HTERT RPE-1 (cell line): ENCODE results near the gene COL21A1.

Experiments
- in situ Hi-C: fragments of 300-500 bp; cut with MboI; formaldehyde crosslinking; loops from 4 replicates; pipeline ENCODE4 v1.14.3; 2020; ENCODE audit warnings: low sequenced_read_pairs

The COL21A1 gene

DNA sequence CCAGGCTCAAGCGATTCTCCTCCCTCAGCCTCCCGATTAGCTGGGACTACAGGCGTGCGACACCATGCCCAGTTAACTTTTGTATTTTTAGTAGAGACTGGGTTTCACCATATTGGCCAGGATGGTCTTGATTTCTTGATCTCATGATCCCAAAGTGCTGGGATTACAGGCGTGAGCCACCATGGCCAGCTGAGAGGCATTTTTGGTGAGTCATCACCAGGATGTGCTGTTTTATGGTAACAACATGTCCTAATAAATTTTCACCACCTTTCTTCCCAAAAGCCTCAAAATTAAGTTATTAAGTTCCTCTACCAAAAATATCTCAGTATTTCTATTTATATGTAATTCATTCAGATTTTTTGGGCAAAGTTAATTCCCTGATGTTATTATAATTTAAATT lies 53.5 kb downstream of the COL21A1 start:
- in situ Hi-C loops = no loop called here

DNA sequence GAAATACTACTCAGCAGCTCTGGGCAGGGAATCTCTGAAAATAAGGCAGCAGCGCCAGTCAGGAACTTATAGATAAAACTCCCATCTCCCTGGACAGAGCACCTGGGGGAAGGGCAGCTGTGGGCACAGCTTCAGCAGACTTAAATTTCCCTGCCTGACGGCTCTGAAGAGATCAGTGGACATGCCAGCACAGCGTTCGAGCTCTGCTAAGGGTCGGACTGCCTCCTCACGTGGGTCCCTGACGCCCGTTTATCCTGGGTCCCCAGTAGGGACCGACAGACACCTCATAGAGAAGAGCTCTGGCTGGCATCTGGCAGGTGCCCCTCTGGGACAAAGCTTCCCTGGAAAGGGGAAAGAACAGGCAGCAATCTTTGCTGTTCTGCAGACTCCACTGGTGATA lies 59.0 kb downstream of the COL21A1 start:
- in situ Hi-C loops = no loop called here

DNA sequence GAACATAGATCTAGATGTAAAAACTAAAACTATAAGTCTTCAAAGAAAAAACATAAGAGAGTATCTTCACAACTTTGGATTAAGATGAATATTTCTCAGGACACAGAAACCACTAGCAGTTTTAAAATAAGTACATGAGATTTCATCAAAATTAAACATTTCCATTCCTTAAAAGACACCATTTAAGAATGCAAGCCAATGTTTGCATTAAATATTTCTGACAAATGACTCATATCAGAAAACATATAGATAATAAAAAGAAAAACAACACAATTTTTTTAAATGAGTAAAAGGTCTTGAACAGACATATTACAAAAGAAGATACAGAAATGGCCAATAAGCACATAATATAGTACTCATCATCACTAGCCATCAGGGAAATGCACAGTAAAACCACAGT lies 59.7 kb downstream of the COL21A1 start:
- in situ Hi-C loops = no loop called here

DNA sequence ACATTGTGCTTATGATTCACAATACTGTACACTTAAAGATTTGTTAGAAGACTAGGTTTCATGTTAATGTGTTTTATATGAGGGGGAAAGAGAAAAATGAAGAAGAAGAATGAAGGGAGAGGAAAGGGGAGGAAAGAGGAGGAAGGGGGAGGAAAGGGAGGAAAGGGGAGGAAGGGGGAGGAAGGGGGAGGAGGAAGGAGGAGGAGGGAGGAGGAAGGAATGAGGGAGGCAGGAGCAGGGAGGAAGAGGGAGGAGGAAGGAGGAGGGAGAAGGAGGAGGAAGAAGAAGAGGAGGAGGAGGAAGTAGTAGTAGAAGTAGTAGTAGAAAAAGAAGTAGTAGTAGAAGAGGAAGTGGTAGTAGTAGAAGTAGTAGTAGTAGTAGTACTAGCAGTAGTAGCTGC lies 70.6 kb downstream of the COL21A1 start:
- in situ Hi-C loops = no loop called here

DNA sequence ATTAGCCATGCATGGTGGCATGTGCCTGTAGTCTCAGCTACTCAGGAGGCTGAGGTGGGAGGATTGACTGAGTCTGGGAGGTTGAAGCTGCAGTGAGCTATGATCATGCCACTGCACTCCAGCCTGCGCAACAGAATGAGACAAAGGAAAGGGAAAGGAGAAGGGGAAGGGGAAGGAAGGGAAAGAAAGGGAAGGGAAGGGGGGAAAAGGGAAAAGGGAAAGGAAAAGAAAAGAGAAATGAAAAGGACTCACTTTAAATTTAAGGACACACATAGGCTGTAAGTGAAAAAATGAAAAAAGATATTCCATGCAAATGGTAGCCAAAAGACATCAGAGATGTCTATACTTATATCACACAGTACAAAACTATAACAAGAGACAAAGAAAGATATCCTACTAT lies 74.2 kb downstream of the COL21A1 start:
- in situ Hi-C loops = no loop called here

DNA sequence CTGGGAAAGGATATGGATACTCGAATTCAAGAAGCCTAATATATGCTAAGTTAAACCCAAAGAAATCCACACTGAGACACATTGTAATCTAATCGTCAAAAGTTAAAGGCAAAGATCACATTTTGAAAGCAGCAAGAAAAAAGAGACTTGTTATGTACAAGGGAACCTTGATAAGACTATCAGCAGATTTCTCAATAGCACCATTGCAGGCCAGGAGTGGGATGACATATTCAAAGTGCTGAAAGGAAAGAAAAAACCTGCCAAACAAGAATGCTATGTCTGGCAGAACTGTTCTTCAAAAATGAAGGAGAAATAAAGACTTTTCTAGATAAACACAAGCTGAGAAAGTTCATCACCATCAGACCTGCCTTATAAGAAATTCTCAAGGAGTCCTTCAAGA lies 75.2 kb downstream of the COL21A1 start:
- in situ Hi-C loops = no loop called here

DNA sequence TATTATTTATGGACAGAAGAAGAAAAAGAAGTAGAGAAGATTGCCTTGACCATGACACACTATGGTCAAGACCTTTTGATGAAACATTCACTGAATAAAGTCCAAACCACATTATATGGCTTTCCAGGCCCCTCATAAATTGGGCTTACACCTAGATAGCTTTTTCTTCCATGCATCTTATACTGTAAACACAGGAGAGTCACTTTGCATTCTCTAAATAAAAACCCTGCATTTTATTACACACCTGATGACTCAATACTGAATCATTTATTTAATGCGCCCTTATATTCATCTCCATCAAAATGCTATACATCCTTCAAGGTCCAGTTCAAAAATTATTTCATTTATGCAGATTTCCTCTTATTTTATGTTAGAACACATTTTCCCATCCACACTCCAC lies 78.0 kb downstream of the COL21A1 start:
- in situ Hi-C loops = no loop called here

DNA sequence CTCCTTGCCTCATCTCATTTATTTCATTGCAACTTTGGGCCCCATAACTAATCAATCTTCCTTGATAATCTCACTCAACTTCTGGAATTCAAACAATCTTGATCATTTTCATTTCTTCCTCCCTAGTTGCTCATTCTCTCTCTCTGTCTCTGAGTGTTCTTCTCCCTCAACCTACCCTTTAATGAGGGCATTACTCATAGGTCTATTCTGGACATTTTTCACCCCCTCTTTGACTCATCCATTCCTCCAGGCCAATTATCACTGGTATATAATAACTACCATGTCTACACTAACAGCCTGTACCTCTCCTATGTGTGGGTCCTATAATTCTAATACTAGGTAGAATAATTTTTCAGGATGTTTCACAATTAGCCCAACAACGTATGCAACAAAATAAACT lies 78.8 kb downstream of the COL21A1 start:
- in situ Hi-C loops = no loop called here

DNA sequence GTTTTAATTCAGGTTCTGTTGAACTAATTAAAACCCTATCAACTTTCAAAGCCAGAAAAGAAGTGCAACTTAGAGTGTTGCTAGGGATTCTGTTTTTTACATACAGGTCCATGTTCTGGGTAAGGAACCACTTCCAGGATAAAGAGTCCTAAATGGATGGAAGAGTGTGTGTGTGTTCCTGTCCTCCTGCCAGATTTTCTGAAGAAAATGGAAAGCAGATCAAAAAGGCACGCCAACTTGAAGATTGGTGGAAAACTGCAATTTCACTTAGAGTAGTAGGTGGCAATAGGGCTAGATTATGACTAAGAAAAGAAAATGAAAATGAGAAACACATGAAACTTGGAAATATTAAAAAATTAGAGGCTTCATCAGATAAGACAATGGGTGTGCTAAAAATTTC lies 85.3 kb downstream of the COL21A1 start:
- in situ Hi-C loops = no loop called here

DNA sequence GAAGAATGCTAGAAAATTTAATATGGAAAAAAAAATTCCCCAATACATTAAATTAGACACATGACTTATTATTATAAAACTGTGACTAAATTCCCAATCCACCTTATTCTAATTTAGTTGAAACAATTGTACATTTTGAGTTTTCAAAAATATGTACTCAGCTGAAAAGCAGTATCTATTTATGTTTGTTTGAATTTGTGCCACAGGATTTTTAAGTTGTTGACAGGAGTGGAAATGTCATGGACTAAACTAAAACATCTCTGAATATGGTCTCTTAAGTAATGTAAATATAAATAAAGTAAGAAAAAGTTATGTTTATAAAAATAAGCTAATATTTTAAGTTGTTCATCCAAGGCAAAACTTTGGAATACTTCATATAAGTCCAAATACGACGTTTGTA lies 86.9 kb downstream of the COL21A1 start:
- in situ Hi-C loops = no loop called here

DNA sequence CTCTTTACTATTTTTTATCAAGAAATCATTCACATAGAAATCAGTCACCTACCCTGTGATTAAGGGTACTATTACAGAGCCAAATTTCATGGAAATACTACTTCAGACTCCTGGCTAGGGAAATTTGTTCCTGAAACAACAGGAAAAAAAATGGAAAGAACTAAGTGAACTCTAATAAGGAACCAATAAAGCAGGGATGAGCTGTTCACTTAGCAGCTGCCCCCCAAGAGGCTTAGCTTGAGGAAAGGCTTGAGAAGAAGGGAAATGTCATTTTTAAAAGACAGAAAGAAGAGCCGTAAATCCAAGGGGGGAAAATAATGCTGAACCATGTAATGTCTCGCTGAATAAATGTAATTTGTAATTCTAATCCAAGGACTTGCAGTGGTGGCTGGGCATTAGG lies 88.8 kb downstream of the COL21A1 start:
- in situ Hi-C loops = no loop called here

DNA sequence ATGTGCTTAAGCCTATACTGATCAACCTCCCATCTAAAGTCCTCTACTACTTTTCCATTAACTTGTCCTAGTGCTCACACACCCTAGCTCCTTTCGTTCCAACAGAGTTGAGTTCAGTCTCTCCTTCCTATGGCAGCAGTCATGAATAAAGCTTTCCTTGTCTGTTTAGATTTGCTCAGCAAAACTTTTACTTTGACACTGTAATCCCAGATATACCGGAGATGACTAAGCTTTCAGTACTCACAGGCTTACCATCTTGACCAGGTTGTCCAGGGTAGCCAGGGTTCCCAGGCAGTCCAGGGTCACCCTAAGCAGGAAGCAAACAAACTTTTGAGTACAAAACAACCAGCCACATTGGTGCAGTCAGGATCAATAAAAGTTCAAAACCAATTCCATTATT lies 90.7 kb downstream of the COL21A1 start:
- in situ Hi-C loops = no loop called here

DNA sequence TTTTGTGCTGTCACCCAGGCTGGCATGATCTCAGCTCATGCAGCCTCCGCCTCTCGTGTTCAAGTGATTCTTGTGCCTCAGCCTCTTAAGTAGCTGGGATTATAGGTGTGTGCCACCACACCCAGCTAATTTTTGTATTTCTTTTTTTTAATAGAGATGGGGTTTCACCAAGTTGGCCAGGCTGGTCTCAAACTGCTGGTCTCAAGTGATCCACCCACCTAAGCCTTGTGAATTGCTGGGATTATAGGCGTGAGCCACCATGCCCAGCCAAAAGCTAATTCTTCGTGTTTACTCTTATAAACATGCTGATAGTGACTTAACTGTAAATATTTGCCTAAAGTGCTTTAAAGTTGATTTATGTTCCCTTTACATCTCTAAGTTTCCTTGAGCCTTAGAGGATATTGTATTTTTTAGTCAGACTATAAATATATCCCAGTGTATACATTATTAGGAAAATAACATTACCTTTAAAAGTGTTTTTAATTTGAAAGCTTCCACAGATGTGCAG lies 91.7 kb downstream of the COL21A1 start:
- in situ Hi-C loops = no loop called here

DNA sequence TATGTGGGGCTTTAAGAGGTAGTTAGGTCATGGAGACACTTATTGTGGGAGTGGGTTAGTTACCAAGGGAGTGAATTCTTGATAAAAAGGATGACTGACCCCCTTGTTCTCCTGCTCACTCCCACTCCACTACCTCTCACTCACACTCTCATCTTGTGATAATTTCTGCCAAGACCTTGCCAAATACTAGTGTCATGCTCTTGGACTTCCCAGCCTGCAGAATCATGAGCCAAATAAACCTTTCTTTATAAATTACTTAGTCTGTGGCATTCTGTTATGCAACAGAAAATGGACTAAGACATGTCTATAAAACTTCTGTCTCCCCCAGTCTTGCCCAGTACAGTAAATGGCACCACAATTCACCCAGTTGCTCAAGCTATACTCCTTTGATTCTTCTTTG lies 93.3 kb downstream of the COL21A1 start:
- in situ Hi-C loops = no loop called here

DNA sequence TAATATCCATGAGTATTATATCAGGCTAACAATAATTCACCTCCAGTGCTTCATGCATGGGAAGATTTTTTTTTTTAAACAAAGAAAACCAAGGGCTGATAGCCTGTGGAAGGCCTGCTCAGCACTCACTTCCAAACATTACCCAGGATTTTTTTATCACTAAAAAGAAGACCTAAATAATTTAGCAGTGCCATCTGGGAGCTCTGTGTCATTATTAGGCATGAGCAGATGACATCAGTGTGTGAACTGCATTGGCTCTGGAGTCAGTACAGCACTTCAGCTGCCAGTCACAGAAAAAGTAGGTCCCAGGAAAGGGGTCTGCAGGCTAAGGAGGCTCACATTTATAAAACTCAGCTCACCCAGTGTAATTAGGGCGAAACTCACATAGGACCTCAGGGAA lies 94.8 kb downstream of the COL21A1 start:
- in situ Hi-C loops = no loop called here

DNA sequence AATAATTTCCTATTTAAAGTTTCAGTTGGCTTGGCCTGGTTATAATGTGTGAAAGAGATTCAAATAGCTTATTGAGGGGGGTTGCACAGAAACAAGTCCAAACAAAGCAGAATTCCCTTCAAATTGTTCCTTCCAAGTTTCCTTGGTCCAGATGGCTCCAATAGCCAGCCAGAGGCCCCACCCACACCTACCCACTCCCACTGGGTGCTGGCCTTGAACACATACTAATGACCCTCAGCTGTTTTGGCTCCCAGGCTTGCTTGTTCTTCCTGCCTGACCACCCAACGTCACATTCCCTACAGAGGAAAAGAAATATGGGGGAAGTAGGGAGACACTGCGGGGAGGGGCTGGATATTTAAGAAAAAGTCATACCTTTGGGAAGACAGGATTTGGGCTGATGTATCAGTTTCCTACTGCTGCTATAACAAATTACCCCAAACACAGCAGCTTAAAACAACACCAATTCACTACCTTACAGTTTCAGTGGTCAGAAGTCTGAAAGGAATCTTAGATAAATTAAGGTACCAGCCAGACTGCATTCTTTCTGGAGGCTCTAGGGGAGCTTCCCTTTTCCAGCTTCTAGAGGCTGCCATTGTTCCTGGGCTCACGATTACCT lies 95.7 kb downstream of the COL21A1 start:
- in situ Hi-C loops = no loop called here

DNA sequence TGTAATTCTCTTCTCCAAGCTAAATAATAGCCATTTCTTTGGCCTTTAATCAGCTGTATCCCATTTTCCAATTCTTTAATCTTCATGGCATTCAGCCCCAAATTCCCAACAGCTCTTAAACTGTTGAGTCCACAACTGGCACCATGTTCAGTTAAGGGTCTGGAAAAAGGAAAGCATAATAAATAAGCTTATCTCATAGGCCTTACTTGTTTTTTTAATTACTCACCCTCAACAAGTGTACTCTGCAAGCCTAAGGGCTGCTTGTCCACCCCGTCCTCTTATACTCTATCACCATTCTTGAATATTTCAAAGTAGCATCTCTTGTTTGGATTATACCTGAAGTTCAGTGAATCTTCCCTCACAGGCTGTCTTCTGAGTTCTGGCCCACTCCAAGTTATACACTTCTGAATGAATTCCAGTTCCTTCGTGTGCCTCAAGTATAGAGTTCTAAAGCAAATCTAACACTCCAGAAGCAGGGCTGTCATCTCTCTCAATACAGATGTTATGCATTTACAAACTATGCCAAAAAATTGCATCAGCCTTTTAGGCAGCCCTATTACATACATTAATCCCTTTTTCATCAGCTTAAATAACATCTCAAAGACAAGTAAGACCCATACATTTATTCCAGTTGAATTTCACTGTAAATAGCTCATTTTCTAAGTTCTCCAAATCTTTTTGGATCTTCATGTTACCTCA lies 98.7 kb downstream of the COL21A1 start:
- in situ Hi-C loops = no loop called here

DNA sequence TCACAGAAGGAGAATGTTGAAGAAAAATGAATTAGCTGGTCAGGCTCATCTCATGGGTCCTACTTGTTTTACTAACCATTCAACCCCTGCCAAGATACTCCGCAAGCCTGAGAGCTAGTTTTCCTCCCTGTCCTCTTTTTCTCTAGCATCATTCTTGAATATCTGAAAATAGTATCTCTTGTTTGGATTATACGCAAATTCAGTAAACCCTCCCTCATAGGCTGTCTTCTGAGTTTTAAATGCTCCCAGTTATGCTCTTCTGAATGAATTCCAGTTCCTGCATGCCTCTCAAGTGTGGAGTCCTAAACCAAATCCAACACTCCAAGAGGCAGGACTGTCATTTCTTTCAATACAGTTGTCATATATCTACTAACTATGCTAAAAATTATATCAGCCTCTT lies 99.6 kb downstream of the COL21A1 start:
- in situ Hi-C loops = no loop called here

DNA sequence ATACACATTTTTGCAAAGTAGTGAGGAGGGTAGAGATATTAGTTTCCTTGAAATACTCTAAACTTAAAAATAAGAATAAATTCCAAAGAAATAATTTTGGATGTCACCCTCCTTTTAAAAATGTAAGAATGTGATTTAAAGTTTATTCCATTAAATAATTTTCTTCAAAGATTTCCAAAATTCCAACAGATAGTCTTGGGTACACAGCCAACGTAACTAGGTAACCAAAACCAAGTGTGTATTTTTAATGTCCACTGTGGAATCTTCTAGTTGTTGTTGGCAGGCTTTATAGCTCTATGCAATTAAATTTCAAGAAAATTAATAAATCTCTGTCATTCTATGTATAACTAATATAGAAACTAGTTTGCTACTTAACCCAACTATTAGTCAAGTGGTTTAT lies 101.3 kb downstream of the COL21A1 start:
- in situ Hi-C loops = no loop called here

DNA sequence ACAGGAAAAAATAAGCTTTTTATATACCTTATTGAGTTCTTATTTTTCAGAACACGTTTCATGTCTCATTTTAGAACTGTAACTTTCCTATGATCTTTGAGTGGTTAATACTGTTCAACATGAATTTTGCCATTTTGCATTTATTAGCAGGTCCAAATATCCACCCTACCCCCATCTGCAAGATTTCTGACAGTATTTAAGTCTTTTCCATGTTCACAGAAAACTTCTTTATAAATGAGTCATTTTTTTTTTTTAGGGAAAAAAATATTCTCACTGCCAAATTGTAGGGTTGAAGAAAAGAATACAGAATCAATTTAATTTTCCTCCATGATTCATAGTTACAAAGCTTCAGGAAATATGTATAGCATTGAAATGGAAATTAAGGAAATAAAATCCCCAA lies 101.8 kb downstream of the COL21A1 start:
- in situ Hi-C loops = no loop called here

DNA sequence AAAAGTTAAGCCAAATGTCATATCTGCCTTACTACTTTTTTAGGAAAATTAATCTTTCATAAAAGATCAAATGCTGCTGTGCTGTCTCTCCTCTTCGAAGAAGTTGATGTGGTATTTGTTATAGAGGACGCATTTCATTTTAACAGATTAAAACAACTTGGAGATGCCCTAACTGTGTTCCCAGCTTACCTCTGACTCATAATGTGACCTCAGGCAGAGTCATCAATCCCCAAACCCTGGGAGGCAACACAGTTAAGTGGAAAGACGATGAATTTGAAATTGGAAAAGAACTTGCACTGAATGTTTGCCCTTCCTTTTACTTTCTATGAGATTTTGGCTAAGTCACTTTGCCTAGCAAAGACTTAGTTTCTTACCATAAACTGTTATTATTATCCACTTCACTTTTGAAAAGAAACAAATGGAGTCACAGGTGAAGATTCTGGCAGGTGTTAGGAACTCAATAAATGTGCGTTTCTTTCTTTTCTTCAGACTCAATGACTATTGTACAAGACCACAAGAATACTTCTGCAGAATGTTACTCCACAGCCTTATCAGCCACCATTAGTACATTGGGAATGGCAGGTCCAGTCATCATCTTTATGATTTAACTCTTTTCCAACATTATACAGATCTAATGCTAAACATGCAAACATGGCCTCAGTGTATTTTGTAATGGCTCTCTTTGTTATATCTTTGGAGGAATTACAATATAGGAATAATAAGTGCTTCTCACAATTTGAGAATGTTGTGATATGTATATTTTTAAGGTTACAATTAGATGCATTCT lies 102.6 kb downstream of the COL21A1 start:
- in situ Hi-C loops = no loop called here

DNA sequence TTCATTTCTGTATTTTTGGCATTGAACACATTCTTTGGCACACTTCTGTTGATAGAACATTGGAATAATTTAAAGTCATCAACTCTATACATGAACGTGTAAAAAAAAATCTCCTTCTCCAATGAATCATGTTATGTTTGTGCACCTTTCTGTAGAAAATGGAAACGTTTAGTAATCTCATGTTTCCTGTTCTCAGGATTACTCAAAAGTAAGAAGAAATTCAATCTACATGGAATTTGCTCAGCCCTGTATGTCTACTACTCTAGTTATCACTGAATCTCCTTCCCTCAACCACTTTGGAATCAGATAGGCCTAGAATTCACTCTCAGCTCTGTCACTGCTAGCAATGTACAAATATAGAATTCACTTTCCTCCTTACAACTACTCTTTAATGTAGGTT lies 103.6 kb downstream of the COL21A1 start:
- in situ Hi-C loops = no loop called here
